Measurements from ENCODE around the gene ZAP70. TPM values are rescaled to one million over a fixed set of nuclear protein-coding genes. Genes with fewer than 3 reads are reported as not detected.

Gene ZAP70
- total and polyA plus RNA-seq, 10 donors = 35.2 to 96.1 (median 62.2) TPM

- peaks cover 10 to 100% (median 96%) of the 10 kb centered on the region in 6 donors for H3K36me3 ChIP-seq
- DNase-seq = peak; percentile 85
- H3K4me3 ChIP-seq = peak overlapping the region in 1 of 8 donors; percentile 37
- H3K27ac ChIP-seq = peak overlapping the region in 3 of 8 donors; percentile 46 to 69 (median 49)
- TF ChIP-seq POLR2A (IDR thresholded peaks at IDR 0.05) = no peak
- TF ChIP-seq CTCF (IDR thresholded peaks at IDR 0.05 in 8 of 11, conservative IDR thresholded peaks at IDR 0.05 in 3 of 11) = no peak
- peak; percentile 22 to 80 (median 46) for TF ChIP-seq POLR2AphosphoS5 (IDR thresholded peaks at IDR 0.05)
- WGBS, 5 donors = 46 to 84% (median 63%) methylated on average over 22 to 23 of the region's 23 CpGs
- intact Hi-C loops (cut with DNase I; ENCODE audit: low total_unique reads) = no loop called here
- peaks cover 0 to 28% (median 5%) of the 10 kb centered on the region in 6 donors for H3K4me1 ChIP-seq
- H3K9me3 ChIP-seq = no peaks in the 10 kb centered on the region
- H3K27me3 ChIP-seq (replicated peaks in 1 of 7) = no peaks in the 10 kb centered on the region
Measured at GRCh38 chr2:97761192-97761591, 47.8 kb downstream of the ZAP70 start.

GRCh38 chr2:97763176-97763845, 49.9 kb downstream of the ZAP70 start:
- DNase-seq = no peak
- WGBS, 5 donors = 75 to 91% (median 84%) methylated on average over 20 of the region's 20 CpGs
- Histone ChIP-seq H3K27ac (no peak overlapping the region), H3K36me3 (peaks cover 5 to 100% (median 84%) of the 10 kb centered on the region in 6 donors), H3K4me1 (peaks cover 0 to 29% (median 5%) of the 10 kb centered on the region in 6 donors), H3K27me3 (replicated peaks in 1 of 7) (no peaks in the 10 kb centered on the region), H3K9me3 (no peaks in the 10 kb centered on the region), H3K4me3 (no peak overlapping the region)
- TF ChIP-seq POLR2AphosphoS5 (IDR thresholded peaks at IDR 0.05) (peak in 1 of 3 donors; percentile 26), CTCF (IDR thresholded peaks at IDR 0.05 in 8 of 11, conservative IDR thresholded peaks at IDR 0.05 in 3 of 11) (no peak)
- intact Hi-C loops (cut with DNase I; ENCODE audit: low total_unique reads) = no loop called here

GRCh38 chr2:97764559-97765263, 51.3 kb downstream of the ZAP70 start:
- peaks cover 4 to 100% (median 71%) of the 10 kb centered on the region in 6 donors for H3K36me3 ChIP-seq
- H3K27ac ChIP-seq = no peak overlapping the region
- WGBS, 5 donors = 89 to 98% (median 92%) methylated on average over 11 of the region's 11 CpGs
- TF ChIP-seq POLR2AphosphoS5 (IDR thresholded peaks at IDR 0.05) (peak in 1 of 3 donors; percentile 32), CTCF (IDR thresholded peaks at IDR 0.05 in 8 of 11, conservative IDR thresholded peaks at IDR 0.05 in 3 of 11) (no peak), POLR2A (IDR thresholded peaks at IDR 0.05) (no peak)
- no peaks in the 10 kb centered on the region for H3K9me3 ChIP-seq
- peaks cover 0 to 31% (median 5%) of the 10 kb centered on the region in 6 donors for H3K4me1 ChIP-seq
- no peaks in the 10 kb centered on the region for H3K27me3 ChIP-seq (replicated peaks in 1 of 7)
- H3K4me3 ChIP-seq = no peak overlapping the region
- intact Hi-C loops (cut with DNase I; ENCODE audit: low total_unique reads) = no loop called here
- no peak for DNase-seq

GRCh38 chr2:97765933-97766332, 52.6 kb downstream of the ZAP70 start:
- intact Hi-C loops (cut with DNase I; ENCODE audit: low total_unique reads) = no loop called here
- H3K27ac ChIP-seq = no peak overlapping the region
- H3K27me3 ChIP-seq (replicated peaks in 1 of 7) = no peaks in the 10 kb centered on the region
- no peak overlapping the region for H3K4me3 ChIP-seq
- no peak for TF ChIP-seq POLR2AphosphoS5 (IDR thresholded peaks at IDR 0.05)
- TF ChIP-seq POLR2A (IDR thresholded peaks at IDR 0.05) = no peak
- TF ChIP-seq CTCF (IDR thresholded peaks at IDR 0.05 in 8 of 11, conservative IDR thresholded peaks at IDR 0.05 in 3 of 11) = no peak
- H3K36me3 ChIP-seq = peaks cover 4 to 100% (median 62%) of the 10 kb centered on the region in 6 donors
- H3K9me3 ChIP-seq = no peaks in the 10 kb centered on the region
- peaks cover 0 to 19% (median 5%) of the 10 kb centered on the region in 6 donors for H3K4me1 ChIP-seq
- 83 to 99% (median 97%) methylated on average over 4 of the region's 4 CpGs for WGBS, 5 donors
- DNase-seq = no peak

All from spleen (tissue), 11 donors.